Lung (tissue), 12 donors: ENCODE measurements around the gene DPP7. TPM values are rescaled to one million over a fixed set of nuclear protein-coding genes. Genes with fewer than 3 reads are reported as not detected.
A peak's percentile ranks its signal among the peaks of the same experiment; 100 is the strongest.

Experiments used
- ATAC-seq: fragments of 200-7000 bp; cut with Tn5 transposase; one replicate; pipeline ENCODE4 v1.9.1; 2020; ENCODE audit warnings: moderate number of reproducible peaks; ENCODE audit not compliant: insufficient read depth, low FRiP score
- DNase-seq, 3 donors: peaks; one replicate each; pipeline ENCODE4 v3.0.0-alpha.2; 2013 to 2017
- H3K27ac ChIP-seq, 2 donors: one replicate each; pipeline ENCODE4 v1.5.1; 2013; ENCODE audit warnings: mild to moderate bottlenecking in 2 of 2, moderate library complexity in 2 of 2, control low read depth in 1 of 2, inconsistent platforms in 1 of 2, low read depth in 1 of 2, low read length in 1 of 2
- H3K27me3 ChIP-seq, 3 donors: one replicate each; pipeline ENCODE4 v1.5.1; 2013; ENCODE audit warnings: low read length in 2 of 3; ENCODE audit not compliant: control insufficient read depth in 3 of 3, insufficient read depth in 3 of 3
- H3K36me3 ChIP-seq, 4 donors: one replicate each; pipeline ENCODE4 v1.5.1; 2013; ENCODE audit warnings: low read length in 4 of 4, mild to moderate bottlenecking in 1 of 4, moderate library complexity in 1 of 4; ENCODE audit not compliant: control insufficient read depth in 4 of 4, insufficient read depth in 4 of 4
- H3K4me1 ChIP-seq, 5 donors: one replicate each; pipeline ENCODE4 v1.5.1; 2013; ENCODE audit warnings: low read length in 5 of 5, mild to moderate bottlenecking in 2 of 5, moderate library complexity in 1 of 5; ENCODE audit not compliant: control insufficient read depth in 5 of 5, insufficient read depth in 5 of 5
- H3K4me3 ChIP-seq: one replicate; pipeline ENCODE4 v1.5.1; 2013; ENCODE audit warnings: mild to moderate bottlenecking, control low read depth, moderate library complexity
- H3K9ac ChIP-seq, 2 donors: one replicate each; pipeline ENCODE4 v1.5.1; 2013; ENCODE audit warnings: low read length in 2 of 2, control low read depth in 1 of 2; ENCODE audit not compliant: insufficient read depth in 1 of 2
- H3K9me3 ChIP-seq, 4 donors: one replicate each; pipeline ENCODE4 v1.5.1; 2013; ENCODE audit warnings: low read length in 3 of 4, mild to moderate bottlenecking in 1 of 4, moderate library complexity in 1 of 4; ENCODE audit not compliant: control insufficient read depth in 4 of 4, insufficient read depth in 3 of 4
- CTCF ChIP-seq: IDR thresholded peaks from 2 replicates; pipeline ENCODE4 v1.5.1; 2012; ENCODE audit warnings: mild to moderate bottlenecking; ENCODE audit errors: control extremely low read depth, extremely low read depth
- WGBS, 2 donors: extraction: QIAGEN DNeasy Blood & Tissue Kit; methylation state at CpG; one replicate each; pipeline ENCODE4 v1.1.7; 2013; 5-methylcytosine and 5-hydroxymethylcytosine counted together
- polyA plus RNA-seq, 2 donors: library from polyadenylated mRNA; stranded (reverse); fragments of 200-250 nt; gene quantifications; one replicate each; pipeline ENCODE4 v1.2.1, GENCODE V29; 2013
- total RNA-seq, 2 donors: library from RNA; depleted of rRNA in 1 of 2; stranded (reverse); fragments of >200 nt in 1 of 2; gene quantifications; one replicate each; pipeline ENCODE4 v1.2.1, GENCODE V29; 2014 to 2021
- donor health status: control.
- donor health status: control.
- donor health status: Bipolar disorder and iron deficiency.
- donor health status: healthy.
- donor health status: DM: yes; HTN: yes; CAD: no.

The DPP7 gene
- total and polyA plus RNA-seq, 4 donors = 48.0 to 436 (median 228) TPM

- 91 to 93% methylated on average over 38 of the region's 38 CpGs for WGBS, 2 donors
- ATAC-seq (no peak), DNase-seq (no peak)
- no peak for TF ChIP-seq CTCF
- Histone ChIP-seq H3K27ac (no peak overlapping the region), H3K27me3 (peaks cover 0 to 8% (median 3%) of the 10 kb centered on the region in 3 donors), H3K4me1 (peaks cover 0 to 11% (median 0%) of the 10 kb centered on the region in 5 donors), H3K9me3 (no peaks in the 10 kb centered on the region), H3K36me3 (peaks cover 0 to 74% (median 8%) of the 10 kb centered on the region in 4 donors), H3K9ac (no peak overlapping the region), H3K4me3 (no peak overlapping the region)
Observed at GRCh38 chr9:137110147-137110910, 4.2 kb downstream of the DPP7 start.

GRCh38 chr9:137109250-137110146 is 5.0 kb downstream of the DPP7 start:
- H3K9ac ChIP-seq = no peak overlapping the region
- peaks cover 0 to 4% (median 2%) of the 10 kb centered on the region in 3 donors for H3K27me3 ChIP-seq
- H3K27ac ChIP-seq = no peak overlapping the region
- 84 to 89% methylated on average over 34 of the region's 34 CpGs for WGBS, 2 donors
- H3K9me3 ChIP-seq = no peaks in the 10 kb centered on the region
- no peak for TF ChIP-seq CTCF
- DNase-seq (no peak), ATAC-seq (no peak)
- peaks cover under 1 to 81% (median 8%) of the 10 kb centered on the region in 4 donors for H3K36me3 ChIP-seq
- H3K4me3 ChIP-seq = no peak overlapping the region
- H3K4me1 ChIP-seq = peaks cover 0 to 4% (median 0%) of the 10 kb centered on the region in 5 donors

- no peak for TF ChIP-seq CTCF
- H3K27ac ChIP-seq = peak overlapping the region in 1 of 2 donors; percentile 16
- H3K36me3 ChIP-seq = peaks cover 2 to 86% (median 11%) of the 10 kb centered on the region in 4 donors
- peaks cover 0 to 4% (median 2%) of the 10 kb centered on the region in 3 donors for H3K27me3 ChIP-seq
- peaks cover 0 to 3% (median 0%) of the 10 kb centered on the region in 5 donors for H3K4me1 ChIP-seq
- H3K4me3 ChIP-seq = no peak overlapping the region
- peaks cover 0 to under 1% (median 0%) of the 10 kb centered on the region in 4 donors for H3K9me3 ChIP-seq
- no peak overlapping the region for H3K9ac ChIP-seq
- ATAC-seq (no peak), DNase-seq (no peak)
- 89 to 91% methylated on average over 29 of the region's 29 CpGs for WGBS, 2 donors
Observed at GRCh38 chr9:137108608-137109249, 5.8 kb downstream of the DPP7 start.
